ENCODE results near the gene ZNF784. TPM values are rescaled to one million over a fixed set of nuclear protein-coding genes. Genes with fewer than 3 reads are reported as not detected.
A peak's percentile ranks its signal among the peaks of the same experiment; 100 is the strongest.

ZNF784 gene
- total and polyA plus RNA-seq, 2 of the 13 experiments (the other 11 are each of a cell fraction or from before 2014, with no cell fraction given): 4.1 to 4.2 TPM

DNA sequence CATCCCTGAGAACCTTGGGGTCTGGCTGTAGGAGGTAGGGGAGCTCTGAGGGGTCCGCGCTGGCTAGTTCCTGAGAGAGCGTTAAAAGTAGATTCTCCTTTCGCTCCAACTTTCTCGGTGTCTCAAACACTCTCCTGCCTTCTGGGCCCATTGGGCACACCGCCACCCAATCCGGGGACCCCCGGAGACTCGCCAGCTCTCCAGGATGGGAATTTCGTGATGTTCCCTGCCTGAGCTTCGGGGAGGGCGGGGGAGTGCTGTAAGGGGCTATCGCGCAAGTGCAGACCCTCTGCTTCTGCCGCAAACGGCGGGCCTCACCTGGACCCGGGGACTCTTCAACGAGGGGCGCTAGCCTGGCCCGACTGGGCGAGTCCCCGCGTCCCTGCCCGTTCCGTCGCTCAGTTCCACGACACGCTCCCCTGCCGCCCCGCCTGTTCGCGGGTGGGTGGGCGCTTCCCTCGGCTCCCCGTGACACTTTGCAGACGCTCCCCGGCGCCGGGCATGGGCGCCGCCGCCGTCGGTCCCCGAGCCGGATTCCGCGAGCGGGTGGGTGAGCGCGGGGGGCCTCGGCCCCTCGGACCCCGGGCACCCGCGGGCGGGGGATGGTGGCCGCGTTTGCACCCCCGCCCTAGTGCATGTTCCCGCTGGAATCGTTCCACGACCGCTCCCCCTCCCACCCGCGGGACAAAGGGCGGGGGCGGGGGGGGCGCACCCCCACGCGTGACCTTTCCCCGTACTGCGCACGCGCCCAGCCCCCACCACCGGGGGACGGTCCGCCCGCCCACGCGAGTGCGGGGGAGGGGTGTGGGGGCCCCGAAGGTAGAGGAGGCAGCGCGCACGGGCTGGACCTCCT, 23.6 kb upstream of the ZNF784 start, which contains the start of gene CCDC106 (continued):
- TF ChIP-seq HNF4G (IDR thresholded peaks at IDR 0.05; ENCODE audit: borderline replicate concordance, low read depth, low read length): no peak
- TF ChIP-seq HNF4G (CRISPR knock-in tag; IDR thresholded peaks at IDR 0.05; ENCODE audit: borderline replicate concordance, low read depth): no peak
- no peak for TF ChIP-seq PRPF4 (IDR thresholded peaks at IDR 0.05; ENCODE audit: low read depth, low read length, poor library complexity, severe bottlenecking)
- TF ChIP-seq SCMH1 (CRISPR knock-in tag; IDR thresholded peaks at IDR 0.05; ENCODE audit: borderline replicate concordance): no peak
- no peak for TF ChIP-seq ATF1 (CRISPR knock-in tag; IDR thresholded peaks at IDR 0.05)
- TF ChIP-seq ZNF547 (CRISPR knock-in tag; IDR thresholded peaks at IDR 0.05): no peak
- TF ChIP-seq ZNF430 (CRISPR knock-in tag; IDR thresholded peaks at IDR 0.05): no peak
- TF ChIP-seq ZNF839 (CRISPR knock-in tag; IDR thresholded peaks at IDR 0.05; ENCODE audit: borderline replicate concordance): no peak
- TF ChIP-seq CBX1 (IDR thresholded peaks at IDR 0.05; ENCODE audit: low read depth): no peak
- TF ChIP-seq KDM2A (CRISPR knock-in tag; IDR thresholded peaks at IDR 0.05; ENCODE audit: borderline replicate concordance, low read depth): peak; percentile 68
- no peak for TF ChIP-seq MIER2 (CRISPR knock-in tag; IDR thresholded peaks at IDR 0.05)
- TF ChIP-seq RCOR2 (CRISPR knock-in tag; IDR thresholded peaks at IDR 0.05): no peak
- TF ChIP-seq SNRNP70 (IDR thresholded peaks at IDR 0.05; ENCODE audit: low read depth, low read length): no peak
- TF ChIP-seq ZNF3 (CRISPR knock-in tag; IDR thresholded peaks at IDR 0.05): no peak
- peak; percentile 73; the same call in 1 of the 2 replicates for TF ChIP-seq ZNF558 (CRISPR knock-in tag; IDR thresholded peaks at IDR 0.05; ENCODE audit: borderline replicate concordance)
- TF ChIP-seq, protein P1, sequence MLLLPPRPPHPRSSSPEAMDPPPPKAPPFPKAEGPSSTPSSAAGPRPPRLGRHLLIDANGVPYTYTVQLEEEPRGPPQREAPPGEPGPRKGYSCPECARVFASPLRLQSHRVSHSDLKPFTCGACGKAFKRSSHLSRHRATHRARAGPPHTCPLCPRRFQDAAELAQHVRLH (CRISPR knock-in tag; IDR thresholded peaks at IDR 0.05; ENCODE audit: borderline replicate concordance, low read depth): no peak
- no peak for TF ChIP-seq CREB1 (IDR thresholded peaks at IDR 0.05)
- no peak for TF ChIP-seq CREB1 (CRISPR knock-in tag; IDR thresholded peaks at IDR 0.05)
- TF ChIP-seq, protein P2, sequence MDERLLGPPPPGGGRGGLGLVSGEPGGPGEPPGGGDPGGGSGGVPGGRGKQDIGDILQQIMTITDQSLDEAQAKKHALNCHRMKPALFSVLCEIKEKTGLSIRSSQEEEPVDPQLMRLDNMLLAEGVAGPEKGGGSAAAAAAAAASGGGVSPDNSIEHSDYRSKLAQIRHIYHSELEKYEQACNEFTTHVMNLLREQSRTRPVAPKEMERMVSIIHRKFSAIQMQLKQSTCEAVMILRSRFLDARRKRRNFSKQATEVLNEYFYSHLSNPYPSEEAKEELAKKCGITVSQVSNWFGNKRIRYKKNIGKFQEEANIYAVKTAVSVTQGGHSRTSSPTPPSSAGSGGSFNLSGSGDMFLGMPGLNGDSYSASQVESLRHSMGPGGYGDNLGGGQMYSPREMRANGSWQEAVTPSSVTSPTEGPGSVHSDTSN (CRISPR knock-in tag; IDR thresholded peaks at IDR 0.05): no peak
- TF ChIP-seq, protein P3, sequence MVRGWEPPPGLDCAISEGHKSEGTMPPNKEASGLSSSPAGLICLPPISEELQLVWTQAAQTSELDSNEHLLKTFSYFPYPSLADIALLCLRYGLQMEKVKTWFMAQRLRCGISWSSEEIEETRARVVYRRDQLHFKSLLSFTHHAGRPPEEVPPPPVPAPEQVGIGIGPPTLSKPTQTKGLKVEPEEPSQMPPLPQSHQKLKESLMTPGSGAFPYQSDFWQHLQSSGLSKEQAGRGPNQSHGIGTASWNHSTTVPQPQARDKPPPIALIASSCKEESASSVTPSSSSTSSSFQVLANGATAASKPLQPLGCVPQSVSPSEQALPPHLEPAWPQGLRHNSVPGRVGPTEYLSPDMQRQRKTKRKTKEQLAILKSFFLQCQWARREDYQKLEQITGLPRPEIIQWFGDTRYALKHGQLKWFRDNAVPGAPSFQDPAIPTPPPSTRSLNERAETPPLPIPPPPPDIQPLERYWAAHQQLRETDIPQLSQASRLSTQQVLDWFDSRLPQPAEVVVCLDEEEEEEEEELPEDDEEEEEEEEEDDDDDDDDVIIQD (CRISPR knock-in tag; IDR thresholded peaks at IDR 0.05; ENCODE audit: low read depth): no peak
- TF ChIP-seq PHB2 (IDR thresholded peaks at IDR 0.05; ENCODE audit: partially characterized antibody): no peak
- no peak for TF ChIP-seq ZNF703 (CRISPR knock-in tag; IDR thresholded peaks at IDR 0.05; ENCODE audit: borderline replicate concordance)
- no peak for TF ChIP-seq NCOA2 (CRISPR knock-in tag; IDR thresholded peaks at IDR 0.05)
- TF ChIP-seq GATA4 (IDR thresholded peaks at IDR 0.05; ENCODE audit: borderline replicate concordance, low read depth): no peak
- TF ChIP-seq ZNF235 (CRISPR knock-in tag; IDR thresholded peaks at IDR 0.05; ENCODE audit: borderline replicate concordance): peak; percentile 82; the same call in 1 of the 2 replicates
- no peak for TF ChIP-seq ZNF17 (CRISPR knock-in tag; IDR thresholded peaks at IDR 0.05)
- TF ChIP-seq, protein P4, sequence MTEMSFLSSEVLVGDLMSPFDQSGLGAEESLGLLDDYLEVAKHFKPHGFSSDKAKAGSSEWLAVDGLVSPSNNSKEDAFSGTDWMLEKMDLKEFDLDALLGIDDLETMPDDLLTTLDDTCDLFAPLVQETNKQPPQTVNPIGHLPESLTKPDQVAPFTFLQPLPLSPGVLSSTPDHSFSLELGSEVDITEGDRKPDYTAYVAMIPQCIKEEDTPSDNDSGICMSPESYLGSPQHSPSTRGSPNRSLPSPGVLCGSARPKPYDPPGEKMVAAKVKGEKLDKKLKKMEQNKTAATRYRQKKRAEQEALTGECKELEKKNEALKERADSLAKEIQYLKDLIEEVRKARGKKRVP (CRISPR knock-in tag; IDR thresholded peaks at IDR 0.05): 0 out of 4 replicates have a peak, but pooled peaks of 1 of the 2 experiments have one; percentile 17
- TF ChIP-seq KLF11 (CRISPR knock-in tag; IDR thresholded peaks at IDR 0.05): 0 out of 2 replicates have a peak, but pooled peaks have one; percentile 58
- no peak for TF ChIP-seq KDM1A (CRISPR knock-in tag; IDR thresholded peaks at IDR 0.05)

Measured in HepG2 (cell line).